Stimulated activated CD8-positive, alpha-beta memory T cell treated with anti-CD3 and anti-CD28 coated beads, Interleukin-4, amount 100 ng/mL, for 1 hour (primary cell): ENCODE data around the gene STXBP1.

ENCODE experiments used
- DNase-seq, 2 donors: peaks; one replicate each; pipeline ENCODE4 v3.0.0-alpha.2; 2020; ENCODE audit warnings: low read depth in 2 of 2, low spot score in 1 of 2

The STXBP1 gene

GRCh38 chr9:127651697-127652610 lies 39.9 kb downstream of the STXBP1 start:
- DNase-seq = no peak

GRCh38 chr9:127652733-127653132 lies 40.7 kb downstream of the STXBP1 start:
- no peak for DNase-seq

GRCh38 chr9:127654619-127655018 lies 42.5 kb downstream of the STXBP1 start:
- DNase-seq = no peak

DNA sequence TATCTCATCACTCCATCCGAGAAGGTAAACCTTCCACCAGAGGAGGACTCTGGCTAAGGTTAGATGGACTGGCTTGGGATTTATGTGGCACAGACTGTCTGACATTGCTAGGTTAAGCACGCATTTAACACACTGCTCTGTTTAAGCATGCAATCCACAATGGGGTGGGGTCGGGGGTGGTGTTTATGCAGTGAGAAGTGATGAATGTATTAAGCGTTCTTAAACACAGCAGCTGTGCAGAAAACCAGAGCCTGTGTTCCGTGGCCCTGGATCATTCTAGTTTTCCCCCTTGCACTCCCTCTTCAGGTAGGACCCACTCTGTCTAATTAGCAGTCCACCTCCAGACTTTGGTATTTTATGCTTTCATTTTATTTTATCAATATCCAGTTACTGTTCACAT lies 46.4 kb downstream of the STXBP1 start:
- DNase-seq = no peak

DNA sequence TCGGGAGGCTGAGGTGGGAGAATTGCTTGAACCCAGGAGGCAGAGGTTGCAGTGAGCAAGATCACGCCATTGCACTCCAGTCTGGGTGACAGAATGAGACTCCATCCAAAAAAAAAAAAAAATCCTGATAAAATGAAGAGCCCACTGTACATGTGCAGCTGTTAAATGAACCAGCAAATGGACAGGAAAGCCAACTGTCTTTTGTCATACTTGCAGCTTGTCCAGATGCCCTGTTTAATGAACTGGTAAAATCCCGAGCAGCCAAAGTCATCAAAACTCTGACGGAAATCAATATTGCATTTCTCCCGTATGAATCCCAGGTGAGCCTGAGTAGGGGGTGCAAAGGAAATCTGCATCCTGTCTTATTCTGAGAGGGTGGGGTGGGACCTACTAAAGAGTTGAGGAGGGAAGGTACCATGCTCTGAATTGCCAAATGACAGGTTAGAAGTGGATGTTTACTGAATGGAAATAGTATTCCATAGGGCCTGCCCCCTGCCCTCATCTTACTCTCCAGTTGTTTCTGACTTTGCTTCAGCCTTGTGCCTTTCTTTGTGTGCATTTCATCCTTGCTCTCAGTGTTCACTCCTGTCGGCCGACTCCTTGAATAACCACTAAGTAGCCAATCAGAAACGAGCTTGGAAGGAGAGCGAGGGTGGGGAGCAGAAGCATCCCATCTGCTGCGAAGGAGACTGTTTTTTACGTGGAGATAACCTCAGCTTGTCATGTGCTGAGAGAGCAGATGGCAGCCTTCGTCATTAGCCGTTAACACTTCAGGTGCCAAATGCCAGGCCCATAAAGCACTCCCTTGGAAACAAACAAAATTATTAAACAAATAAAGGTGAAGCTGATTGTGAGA lies 49.0 kb downstream of the STXBP1 start:
- no peak for DNase-seq

DNA sequence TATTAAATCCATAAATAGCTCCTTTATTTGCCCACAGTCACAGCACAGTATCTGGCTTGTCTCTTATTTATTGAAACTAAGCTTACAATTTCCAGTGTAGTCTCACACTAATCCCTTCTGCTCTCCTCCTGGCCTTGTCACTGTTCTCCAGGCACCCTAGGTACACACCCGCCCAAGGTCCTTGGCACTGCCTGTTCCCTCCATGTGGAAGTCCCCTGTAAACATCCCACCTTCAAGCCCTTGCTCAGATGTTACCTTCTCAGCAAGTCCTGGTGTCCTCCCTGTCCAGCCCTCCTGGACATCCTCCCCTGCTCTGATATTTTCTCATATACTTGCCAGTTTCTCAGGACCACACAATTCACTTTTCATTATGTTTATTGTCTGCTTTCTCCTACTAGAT lies 50.5 kb downstream of the STXBP1 start:
- no peak for DNase-seq

GRCh38 chr9:127664324-127664677 lies 52.2 kb downstream of the STXBP1 start:
- DNase-seq = no peak

DNA sequence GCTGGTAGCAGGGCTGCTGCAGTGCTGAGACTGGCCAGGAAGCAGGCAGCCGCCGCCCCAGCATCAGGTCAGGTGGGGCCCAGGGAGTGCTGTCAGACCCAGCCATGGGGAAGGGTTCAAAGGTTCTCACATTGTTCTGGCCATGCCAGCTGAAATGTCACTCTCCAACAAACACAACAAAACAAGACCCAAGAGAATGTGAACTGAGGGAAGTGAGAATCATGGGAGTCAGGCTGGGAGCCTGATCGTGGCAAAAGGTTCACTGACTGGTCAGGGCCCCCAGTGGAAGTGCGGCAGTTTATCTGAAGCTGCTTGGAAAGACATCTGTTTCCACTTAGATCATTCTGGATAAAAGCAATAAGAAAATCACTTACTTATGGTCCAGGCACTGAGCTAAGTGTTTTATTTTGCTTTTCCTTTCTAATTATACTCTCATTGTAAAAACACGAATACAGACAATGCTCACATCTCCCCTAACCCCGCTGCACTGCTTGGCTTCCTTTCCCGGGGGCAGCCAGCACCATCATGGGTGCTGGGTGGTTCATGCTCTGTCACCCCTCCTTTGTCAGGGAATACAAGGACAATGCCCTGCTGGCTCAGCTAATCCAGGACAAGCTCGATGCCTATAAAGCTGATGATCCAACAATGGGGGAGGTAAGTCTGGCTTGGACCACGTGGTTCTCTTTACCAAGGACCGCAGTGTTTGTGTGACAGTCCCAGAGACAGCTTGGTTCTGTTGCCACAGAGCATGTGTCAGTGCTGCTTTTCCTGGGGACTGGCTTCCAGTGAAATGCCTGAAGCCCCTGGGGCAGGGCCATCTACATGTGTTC lies 52.8 kb downstream of the STXBP1 start:
- DNase-seq = no peak

GRCh38 chr9:127667127-127667844 lies 55.2 kb downstream of the STXBP1 start:
- DNase-seq = no peak

- DNase-seq = no peak
These were observed 55.8 kb downstream of the STXBP1 start for GRCh38 chr9:127667906-127668305.

GRCh38 chr9:127673234-127673633 lies 61.2 kb downstream of the STXBP1 start:
- DNase-seq = no peak

- no peak for DNase-seq
These were observed 64.6 kb downstream of the STXBP1 start for GRCh38 chr9:127676638-127677037.

GRCh38 chr9:127679506-127679905 lies 67.4 kb downstream of the STXBP1 start:
- DNase-seq = no peak

DNA sequence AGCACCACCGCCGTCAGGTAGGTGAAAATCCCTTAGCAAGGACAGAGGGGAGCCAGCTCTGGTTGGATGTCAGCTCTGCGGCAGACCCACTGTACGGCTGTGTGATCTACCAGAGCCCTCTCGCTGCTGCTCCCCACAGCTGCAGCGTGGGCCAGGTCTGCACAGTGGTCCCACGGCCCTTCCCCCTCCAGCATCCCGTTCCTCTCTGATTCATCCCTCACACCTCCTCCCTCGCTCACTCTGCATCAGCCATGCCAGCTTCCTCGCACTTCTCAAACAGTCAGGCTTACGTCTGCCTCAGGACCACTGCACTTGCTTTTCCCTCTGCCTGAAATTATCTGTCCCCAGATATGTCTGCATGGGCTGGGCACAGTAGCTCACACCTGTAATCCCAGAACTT lies 68.1 kb downstream of the STXBP1 start:
- no peak for DNase-seq

GRCh38 chr9:127680846-127681245 lies 68.8 kb downstream of the STXBP1 start:
- no peak for DNase-seq

GRCh38 chr9:127682351-127683136 lies 70.5 kb downstream of the STXBP1 start:
- DNase-seq = no peak

GRCh38 chr9:127683723-127684122 lies 71.6 kb downstream of the STXBP1 start:
- no peak for DNase-seq

GRCh38 chr9:127684576-127684975 lies 72.5 kb downstream of the STXBP1 start:
- no peak for DNase-seq

DNA sequence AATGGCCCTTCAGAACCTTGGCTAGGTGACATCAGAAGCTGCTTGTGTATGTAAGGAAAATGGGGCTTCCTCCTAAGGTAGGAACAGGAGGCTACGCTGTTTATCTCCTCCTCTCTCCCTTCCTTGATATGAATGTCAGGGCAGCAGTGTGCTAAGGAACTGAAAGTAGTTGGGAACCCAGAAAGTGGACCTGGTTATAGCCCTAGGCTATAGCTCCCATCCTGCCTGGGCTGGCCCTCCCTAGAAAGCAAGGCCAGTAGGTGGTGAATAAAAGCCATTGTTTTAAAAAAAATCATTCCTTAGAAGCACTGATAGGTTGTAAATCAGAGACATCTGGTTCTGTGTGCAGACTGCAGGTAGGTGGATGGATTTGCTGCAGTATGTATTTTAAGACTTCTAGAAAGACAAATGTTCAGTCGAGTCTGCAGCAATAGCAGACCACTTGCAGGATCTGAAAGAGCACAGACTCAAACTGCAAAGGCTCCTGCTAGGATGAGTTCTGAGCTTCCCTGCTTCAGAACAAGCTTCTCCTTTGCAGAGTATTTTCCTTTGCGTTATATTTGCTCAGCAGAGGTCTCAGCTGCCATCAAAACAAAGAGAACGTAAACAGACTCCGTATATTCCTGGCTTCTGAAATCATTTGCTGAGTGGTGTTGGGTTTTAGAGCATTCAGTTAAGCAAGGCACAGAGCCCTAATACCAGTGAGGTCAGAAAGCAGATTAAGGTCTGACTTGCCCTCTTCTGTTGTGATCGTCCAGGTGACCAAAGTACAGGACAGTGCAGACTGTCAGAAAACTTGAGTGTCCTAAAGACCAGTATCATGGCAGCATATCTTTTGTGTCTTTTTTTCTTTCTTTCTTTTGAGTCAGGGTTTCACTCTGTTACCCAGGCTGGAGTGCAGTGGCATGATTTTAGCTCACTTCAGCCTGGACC lies 74.7 kb downstream of the STXBP1 start:
- DNase-seq = no peak
